RWPE1 (cell line): Measurements from ENCODE around the gene NOX5.

ENCODE experiments used
- CTCF ChIA-PET: fragments of 350-600 bp; sonication (Branson Sonifier 250); formaldehyde crosslinking; extraction: SDS; loops from one replicate; lab custom pipeline; 2021; lab: Yijun Ruan, JAX
- POLR2A ChIA-PET: fragments of 400-600 bp; formaldehyde crosslinking; extraction: SDS; loops from one replicate; lab custom pipeline; 2020; ENCODE audit warnings: antibody characterized with exemption; ENCODE audit not compliant: low non-redundant PET; lab: Yijun Ruan, JAX
- DNase-seq: peaks from one replicate; pipeline ENCODE4 v3.0.0; 2012; ENCODE audit warnings: low spot score
- H3K27ac ChIP-seq: fragments of 450-650 bp; 2 replicates; pipeline ENCODE4 v1.5.1; 2017
- CTCF ChIP-seq: fragments of 450-650 bp; conservative IDR thresholded peaks from 2 replicates; pipeline ENCODE4 v1.5.1; 2017; ENCODE audit warnings: low read depth, mild to moderate bottlenecking

The NOX5 gene

DNA sequence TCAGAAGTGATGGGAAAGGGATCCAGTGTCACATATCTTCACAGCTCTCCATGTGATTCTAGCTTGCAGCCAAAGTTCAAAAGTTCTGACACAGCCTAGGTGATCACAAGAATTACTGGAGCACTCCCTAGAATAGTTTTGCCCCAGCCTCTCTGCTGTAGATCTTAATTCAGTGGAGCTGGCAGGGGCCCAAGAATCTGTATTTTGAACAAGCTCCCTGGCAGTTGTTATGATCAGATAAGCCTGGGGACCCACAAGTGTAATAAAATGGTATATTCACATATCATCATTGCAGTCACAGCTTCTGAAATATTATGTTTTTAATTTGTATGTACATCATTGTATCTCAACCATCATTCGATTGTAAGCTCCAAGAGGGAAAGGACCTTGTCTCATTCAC is 62.3 kb downstream of the NOX5 start:
- ChIA-PET CTCF (interaction anchor here (0.5 to 1.1 kb wide), 2 partner anchors 17 to 183 kb away, joined by 3 to 5 read pairs; no protein-coding TSS in a partner anchor), POLR2A (interaction anchor here (0.6 kb wide), 1 partner anchor 291 kb away, joined by 7 read pairs; no protein-coding TSS in a partner anchor)
- H3K27ac ChIP-seq = no peak overlapping the region
- TF ChIP-seq CTCF = no peak
- DNase-seq = no peak

DNA sequence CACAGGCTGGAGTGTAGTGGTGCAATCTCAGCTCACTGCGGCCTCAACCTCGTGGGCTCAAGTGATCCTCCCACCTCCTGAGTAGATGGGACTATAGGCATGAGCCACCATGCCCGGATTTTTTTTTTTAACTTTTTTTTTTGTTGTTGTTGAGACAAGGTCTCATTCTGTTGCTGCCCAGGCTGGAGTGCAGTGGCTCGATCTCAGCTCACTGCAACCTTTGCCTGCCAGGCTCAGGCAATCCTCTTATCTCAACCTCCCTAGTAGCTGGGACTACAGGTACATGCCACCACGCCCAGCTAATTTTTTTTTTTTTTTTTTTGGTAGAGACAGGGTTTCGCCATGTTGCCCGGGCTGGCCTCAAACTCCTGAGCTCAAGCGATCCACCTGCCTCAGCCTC is 64.1 kb downstream of the NOX5 start:
- DNase-seq = no peak
- no peak for TF ChIP-seq CTCF
- ChIA-PET POLR2A (no interaction called here), CTCF (interaction anchor here (0.7 kb wide), 1 partner anchor 55 kb away, joined by 5 read pairs; no protein-coding TSS in a partner anchor)
- H3K27ac ChIP-seq = no peak overlapping the region

DNA sequence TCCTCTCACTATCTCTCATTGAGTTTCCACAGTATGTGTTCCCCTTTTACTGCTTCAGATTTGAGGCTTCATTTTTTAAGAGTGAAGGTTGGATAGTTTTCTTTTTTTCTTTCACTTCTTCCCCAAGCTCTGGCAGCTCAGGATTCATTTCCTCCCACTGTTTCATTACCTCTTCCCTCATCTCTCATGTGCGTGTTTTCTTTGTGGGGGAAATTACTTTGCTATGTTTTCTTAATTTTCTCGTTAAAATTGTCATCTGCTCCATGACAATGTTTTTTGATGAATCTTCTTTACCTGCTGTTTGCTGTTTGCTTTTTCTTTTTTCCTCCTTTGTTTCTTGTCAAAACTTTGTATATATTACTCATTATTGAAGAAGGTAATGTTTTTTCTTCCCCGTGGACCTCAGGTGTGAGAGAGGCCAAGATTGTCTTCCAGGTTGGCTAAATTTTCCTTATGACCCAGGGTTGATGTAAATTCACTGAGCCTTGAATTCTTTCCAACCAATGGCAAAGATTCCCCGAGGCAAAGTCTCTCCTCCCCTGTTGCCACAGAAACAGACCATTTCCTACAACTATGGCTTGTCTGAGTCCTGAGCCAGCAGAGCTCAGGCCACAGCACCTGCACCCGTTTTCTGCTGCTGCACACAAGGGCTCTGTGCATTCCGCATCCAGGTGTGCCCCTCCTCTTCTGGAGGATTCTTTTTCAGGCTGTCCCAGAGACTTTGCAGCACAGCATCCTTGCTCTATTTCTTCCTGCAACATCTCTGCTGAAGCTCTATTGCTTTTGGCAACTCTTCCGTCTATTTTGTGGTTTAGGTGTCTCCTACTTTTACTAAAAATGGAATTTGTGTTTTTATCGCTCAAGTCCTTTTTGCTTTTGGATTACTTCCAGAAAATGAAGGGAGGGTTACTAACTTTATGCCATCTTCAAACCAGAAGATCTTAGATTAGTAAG is 66.1 kb downstream of the NOX5 start:
- no peak for TF ChIP-seq CTCF
- peak; percentile 46 for DNase-seq
- CTCF ChIA-PET = no interaction called here
- POLR2A ChIA-PET = no interaction called here
- no peak overlapping the region for H3K27ac ChIP-seq

GRCh38 chr15:69081310-69082004 is 67.0 kb downstream of the NOX5 start:
- ChIA-PET CTCF (no interaction called here), POLR2A (no interaction called here)
- no peak for DNase-seq
- H3K27ac ChIP-seq = no peak overlapping the region
- TF ChIP-seq CTCF = no peak

GRCh38 chr15:69082021-69082502 is 67.6 kb downstream of the NOX5 start:
- POLR2A ChIA-PET = no interaction called here
- no peak overlapping the region for H3K27ac ChIP-seq
- no peak for DNase-seq
- TF ChIP-seq CTCF = no peak
- CTCF ChIA-PET = no interaction called here

DNA sequence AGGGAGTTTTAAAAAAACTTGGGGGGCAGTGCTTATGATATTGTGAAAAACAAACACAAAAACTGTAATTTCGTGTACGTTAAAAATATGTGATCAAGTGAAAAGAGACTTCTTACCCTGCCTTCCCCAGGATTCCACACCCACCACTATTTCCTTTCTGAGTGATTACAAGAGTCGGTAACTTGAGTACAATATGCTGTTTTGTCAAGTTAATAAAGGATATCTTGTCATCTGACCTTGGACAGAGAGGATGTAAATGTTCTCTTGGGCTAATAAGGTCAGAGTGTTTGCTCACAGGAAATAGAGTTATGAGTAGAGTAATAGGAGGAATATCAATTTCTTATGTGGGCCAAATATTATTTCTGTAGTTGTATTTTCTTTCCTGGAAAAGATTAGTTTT is 68.1 kb downstream of the NOX5 start:
- ChIA-PET POLR2A (no interaction called here), CTCF (no interaction called here)
- no peak overlapping the region for H3K27ac ChIP-seq
- no peak for DNase-seq
- no peak for TF ChIP-seq CTCF
